Mammary epithelial cell (primary cell): ENCODE data around the gene KCNN1.

ENCODE experiments used
- CTCF ChIP-seq, 2 donors: IDR thresholded peaks in 1 of 2; conservative IDR thresholded peaks in 1 of 2; 2 replicates each; pipeline ENCODE4 v1.5.1; 2011 to 2012; ENCODE audit warnings: inconsistent platforms in 2 of 2, low read length in 2 of 2, mild to moderate bottlenecking in 2 of 2, control low read depth in 1 of 2, low read depth in 1 of 2; ENCODE audit not compliant: insufficient read depth in 1 of 2; ENCODE audit errors: extremely low read depth in 1 of 2
- EZH2 ChIP-seq: IDR thresholded peaks from 2 replicates; pipeline ENCODE4 v1.6.1; 2012; ENCODE audit warnings: low read length, inconsistent platforms, borderline replicate concordance

GRCh38 chr19:18027151-18027550 is 60.2 kb downstream of the KCNN1 start:
- TF ChIP-seq CTCF (conservative IDR thresholded peaks at IDR 0.05 in 1 of 2, IDR thresholded peaks at IDR 0.05 in 1 of 2; ENCODE audit: extremely low read depth in 1 of 2, insufficient read depth in 1 of 2, low read depth in 1 of 2, low read length in 2 of 2) (no peak), EZH2 (no peak)
